Peyer's patch (tissue), 4 donors: ENCODE measurements around the gene TMTC2.

Source experiments
- CTCF ChIP-seq, 6 experiments: fragments of 450-650 bp in 4 of 6; fragments of 200-600 bp in 2 of 6; sonication (generic) in 1 of 6; IDR thresholded peaks; one replicate each; pipeline ENCODE4 v1.5.1; 2017 to 2019; ENCODE audit warnings: antibody characterized with exemption in 6 of 6, mild to moderate bottlenecking in 3 of 6, moderate library complexity in 1 of 6
- POLR2A ChIP-seq, 2 donors: fragments of 450-650 bp; IDR thresholded peaks; one replicate each; pipeline ENCODE4 v1.5.1; 2017; ENCODE audit warnings: antibody characterized with exemption in 2 of 2, mild to moderate bottlenecking in 2 of 2, moderate library complexity in 2 of 2

- TF ChIP-seq CTCF (IDR thresholded peaks at IDR 0.05) (no peak), POLR2A (IDR thresholded peaks at IDR 0.05) (no peak)
These were observed 24.0 kb downstream of the TMTC2 start for GRCh38 chr12:82710741-82711140.
